GM19238 (cell line): Measurements from ENCODE around the gene RPL29.

Experiments
- DNase-seq: peaks from one replicate; pipeline ENCODE4 v3.0.0; 2011; ENCODE audit warnings: low spot score; ENCODE audit not compliant: insufficient read length

RPL29 gene

GRCh38 chr3:51966016-51966415 lies 29.7 kb downstream of the RPL29 start:
- no peak for DNase-seq

DNA sequence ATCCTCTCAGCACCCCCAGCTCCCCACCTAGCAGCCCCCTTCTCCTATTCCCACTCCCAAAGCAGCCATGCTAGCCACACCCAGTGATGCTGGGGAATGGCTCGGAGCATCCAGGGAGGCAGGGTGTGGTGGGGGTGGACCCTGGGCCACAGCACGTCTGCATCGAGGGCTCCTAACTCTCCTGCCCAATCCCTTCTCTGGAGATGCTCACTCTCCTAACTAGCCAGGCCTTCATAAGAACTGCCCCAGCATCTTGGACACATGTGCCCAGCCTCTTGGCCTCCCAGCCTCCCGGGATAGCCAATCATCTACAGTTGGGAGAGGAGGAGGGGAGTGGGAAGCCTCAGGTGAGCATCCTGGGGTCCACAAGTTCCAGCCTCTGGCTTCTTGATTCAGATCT lies 31.2 kb downstream of the RPL29 start:
- no peak for DNase-seq

DNA sequence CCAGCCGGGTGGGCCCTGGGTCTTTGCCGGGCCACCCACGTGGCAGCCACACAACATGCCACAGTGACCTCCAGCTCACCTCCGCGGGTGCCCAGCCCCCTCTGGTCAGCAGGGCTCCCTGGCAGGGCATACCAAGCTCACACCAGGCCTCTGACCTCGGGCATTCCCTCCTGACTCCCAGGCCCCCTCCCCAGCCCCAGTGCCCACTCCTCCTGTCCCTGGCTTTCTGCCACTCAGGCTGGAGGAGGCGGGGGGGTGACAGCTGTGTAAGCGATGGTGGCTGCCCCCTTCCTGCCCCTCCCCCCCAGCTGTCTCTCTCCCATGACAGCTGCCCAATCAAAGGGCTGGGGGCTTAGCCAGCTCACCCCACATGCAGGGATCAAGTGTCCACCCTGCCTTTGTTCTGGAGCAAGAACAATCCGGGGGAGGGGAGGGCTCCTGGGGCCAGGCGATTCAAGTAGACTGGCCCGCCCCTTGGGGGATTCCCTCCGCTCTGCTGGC lies 31.7 kb downstream of the RPL29 start:
- no peak for DNase-seq

GRCh38 chr3:51962854-51963530 lies 32.7 kb downstream of the RPL29 start:
- no peak for DNase-seq

GRCh38 chr3:51961602-51962569 lies 33.8 kb downstream of the RPL29 start:
- no peak for DNase-seq

DNA sequence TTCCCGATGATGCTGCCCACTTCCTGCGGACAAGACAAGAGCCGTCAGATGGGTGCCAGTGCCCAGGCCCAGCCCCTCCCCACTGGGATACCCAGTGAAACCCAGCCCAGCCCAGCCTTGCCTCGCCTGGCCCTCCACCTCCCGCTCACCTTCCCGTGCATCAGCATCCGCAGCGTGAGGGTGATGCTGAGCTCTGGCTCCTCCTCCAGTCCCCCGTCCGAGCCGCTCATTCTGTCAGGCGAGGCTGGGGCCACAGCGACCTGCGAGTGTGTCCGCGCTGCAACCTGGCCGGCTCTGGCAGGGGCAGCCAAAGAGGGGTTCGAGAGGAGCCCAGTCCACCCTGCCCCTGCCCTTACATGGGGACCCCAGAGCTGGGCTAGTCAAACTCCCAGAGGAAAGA lies 34.7 kb downstream of the RPL29 start:
- DNase-seq: no peak

GRCh38 chr3:51960386-51960785 lies 35.3 kb downstream of the RPL29 start:
- DNase-seq: no peak

GRCh38 chr3:51959651-51960050 lies 36.0 kb downstream of the RPL29 start:
- DNase-seq: no peak

DNA sequence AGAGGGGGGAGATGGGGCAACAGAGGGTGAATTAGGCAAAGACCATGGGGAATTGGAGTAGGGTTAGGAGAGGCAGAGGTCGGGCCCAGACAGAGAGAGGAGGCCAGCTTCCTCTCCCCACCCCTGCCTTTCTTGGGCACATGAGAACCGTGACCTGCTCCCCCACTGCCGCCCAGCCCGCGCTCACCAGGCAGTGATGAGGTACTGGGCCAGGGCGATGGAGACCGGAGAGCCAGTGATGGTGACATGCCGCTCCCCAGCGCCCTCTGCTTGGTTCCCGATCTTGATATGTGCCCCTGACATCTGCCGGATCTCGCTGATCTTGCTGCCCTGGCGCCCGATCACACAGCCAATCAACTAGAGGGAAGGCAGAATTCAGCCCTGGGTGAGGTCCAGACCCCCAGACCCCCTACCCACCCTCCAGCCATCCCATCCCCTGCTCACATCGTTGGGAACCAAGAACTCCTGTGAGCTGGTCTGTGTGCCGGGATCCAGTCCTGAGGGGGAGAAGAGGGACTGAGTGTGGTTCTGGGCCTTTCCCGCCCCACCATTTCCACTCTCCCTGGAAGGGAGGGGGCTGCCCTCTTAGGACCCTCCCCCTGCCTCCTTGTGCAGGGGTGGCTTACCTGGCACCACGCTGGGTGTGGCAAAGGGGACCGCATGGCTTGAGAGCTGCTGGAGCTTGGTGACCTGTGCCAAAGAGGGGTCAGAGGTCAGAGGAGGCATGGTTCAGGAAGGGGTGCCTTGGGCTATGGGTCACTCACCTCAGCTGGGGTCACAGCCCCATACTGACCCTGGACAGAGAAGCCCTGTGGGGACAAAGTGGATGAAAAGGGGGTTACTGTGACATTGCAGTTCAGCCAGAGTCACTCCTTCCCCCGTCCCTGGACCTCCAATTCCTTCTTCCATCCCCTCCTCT lies 36.8 kb downstream of the RPL29 start:
- no peak for DNase-seq

DNA sequence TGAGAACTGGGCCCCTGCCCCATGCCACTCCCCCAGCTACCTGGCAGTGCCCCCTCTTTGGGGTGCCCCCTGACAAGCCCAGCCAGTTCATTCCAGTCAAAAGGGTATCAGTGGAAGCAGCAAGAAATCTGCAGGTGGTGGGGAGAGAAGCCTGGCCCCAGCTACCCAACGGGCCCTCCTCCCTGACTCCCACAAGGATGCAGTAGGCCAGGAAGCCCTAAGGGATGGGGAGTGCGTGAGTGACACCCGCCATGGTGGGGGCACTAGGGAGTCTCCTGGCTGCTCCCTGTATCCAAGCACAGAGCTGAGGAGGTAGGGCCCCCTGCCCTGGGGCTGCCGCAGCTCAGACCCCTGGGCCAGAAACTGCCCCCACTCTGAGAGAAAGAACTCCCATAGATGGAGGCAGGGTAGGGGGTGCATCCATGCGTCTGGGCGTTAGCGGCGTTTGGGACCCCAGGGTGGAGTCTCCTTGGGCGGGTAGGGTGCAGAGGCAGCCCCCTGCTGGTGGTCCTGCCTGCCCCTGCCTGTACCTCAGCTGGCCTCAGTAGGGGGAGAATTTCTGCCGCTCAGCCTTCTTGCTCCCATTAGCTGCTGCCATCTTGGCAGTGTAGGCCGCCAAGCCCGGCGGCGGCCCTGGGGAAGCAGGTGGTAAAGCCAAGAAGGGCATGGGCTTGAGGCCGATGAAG lies 38.0 kb downstream of the RPL29 start:
- DNase-seq: no peak

DNA sequence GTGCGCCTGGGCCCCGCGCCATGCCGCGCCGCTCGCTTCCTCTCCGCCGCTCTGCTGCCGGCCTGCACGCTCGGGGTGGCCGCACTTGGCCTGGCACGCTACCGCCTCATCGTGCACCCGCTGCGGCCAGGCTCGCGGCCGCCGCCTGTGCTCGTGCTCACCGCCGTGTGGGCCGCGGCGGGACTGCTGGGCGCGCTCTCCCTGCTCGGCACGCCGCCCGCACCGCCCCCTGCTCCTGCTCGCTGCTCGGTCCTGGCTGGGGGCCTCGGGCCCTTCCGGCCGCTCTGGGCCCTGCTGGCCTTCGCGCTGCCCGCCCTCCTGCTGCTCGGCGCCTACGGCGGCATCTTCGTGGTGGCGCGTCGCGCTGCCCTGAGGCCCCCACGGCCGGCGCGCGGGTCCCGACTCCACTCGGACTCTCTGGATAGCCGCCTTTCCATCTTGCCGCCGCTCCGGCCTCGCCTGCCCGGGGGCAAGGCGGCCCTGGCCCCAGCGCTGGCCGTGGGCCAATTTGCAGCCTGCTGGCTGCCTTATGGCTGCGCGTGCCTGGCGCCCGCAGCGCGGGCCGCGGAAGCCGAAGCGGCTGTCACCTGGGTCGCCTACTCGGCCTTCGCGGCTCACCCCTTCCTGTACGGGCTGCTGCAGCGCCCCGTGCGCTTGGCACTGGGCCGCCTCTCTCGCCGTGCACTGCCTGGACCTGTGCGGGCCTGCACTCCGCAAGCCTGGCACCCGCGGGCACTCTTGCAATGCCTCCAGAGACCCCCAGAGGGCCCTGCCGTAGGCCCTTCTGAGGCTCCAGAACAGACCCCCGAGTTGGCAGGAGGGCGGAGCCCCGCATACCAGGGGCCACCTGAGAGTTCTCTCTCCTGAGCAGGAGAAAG lies 39.6 kb downstream of the RPL29 start:
- DNase-seq: peak; percentile 42

GRCh38 chr3:51955175-51955892 lies 40.4 kb downstream of the RPL29 start, which contains the start of gene GPR62:
TSS of gene GPR62 (plus strand) at chr3:51955381. CDS start at chr3:51955653, 272 bp downstream.
- no peak for DNase-seq

GRCh38 chr3:51954713-51955112 lies 41.0 kb downstream of the RPL29 start:
- DNase-seq: no peak

- DNase-seq: no peak
These were observed 41.6 kb downstream of the RPL29 start for GRCh38 chr3:51954105-51954504.

DNA sequence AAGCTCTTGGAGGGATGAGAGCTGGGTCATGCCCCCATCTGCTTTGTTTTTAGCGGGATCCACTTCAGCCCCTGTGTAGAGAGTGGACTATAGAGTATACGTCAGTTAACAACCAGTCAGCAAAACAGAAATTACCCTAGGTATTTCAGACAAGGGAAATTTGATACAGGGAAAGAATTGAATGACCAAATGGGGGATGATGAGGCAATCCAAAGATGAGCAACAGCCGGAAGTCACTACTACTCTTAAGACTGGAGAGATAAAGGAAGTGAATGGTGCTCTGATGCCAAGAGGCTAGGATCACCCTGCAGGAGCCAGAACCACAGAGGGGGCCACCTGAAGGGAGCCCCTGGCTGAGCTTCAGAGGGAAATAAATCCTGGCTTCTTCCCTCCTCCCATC lies 42.2 kb downstream of the RPL29 start:
- DNase-seq: no peak

DNA sequence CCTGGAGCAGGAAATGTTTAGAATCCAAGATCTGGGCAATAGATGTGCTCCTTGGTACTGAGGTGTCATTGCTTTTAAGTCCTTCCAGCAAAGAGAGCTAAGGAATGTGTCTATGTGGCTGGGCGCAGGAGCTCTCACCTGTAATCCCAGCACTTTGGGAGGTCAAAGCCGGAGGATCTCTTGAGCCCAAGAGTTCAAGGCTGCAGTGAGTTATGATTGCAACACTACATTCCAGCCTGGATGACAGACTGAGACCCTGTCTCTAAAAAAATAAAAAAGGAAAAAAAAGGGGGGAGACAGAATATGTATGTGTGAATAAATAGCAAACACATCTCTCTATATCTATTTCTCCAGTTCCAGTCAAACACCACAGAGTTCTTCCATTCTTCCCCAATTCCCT lies 44.8 kb downstream of the RPL29 start:
- DNase-seq: no peak

DNA sequence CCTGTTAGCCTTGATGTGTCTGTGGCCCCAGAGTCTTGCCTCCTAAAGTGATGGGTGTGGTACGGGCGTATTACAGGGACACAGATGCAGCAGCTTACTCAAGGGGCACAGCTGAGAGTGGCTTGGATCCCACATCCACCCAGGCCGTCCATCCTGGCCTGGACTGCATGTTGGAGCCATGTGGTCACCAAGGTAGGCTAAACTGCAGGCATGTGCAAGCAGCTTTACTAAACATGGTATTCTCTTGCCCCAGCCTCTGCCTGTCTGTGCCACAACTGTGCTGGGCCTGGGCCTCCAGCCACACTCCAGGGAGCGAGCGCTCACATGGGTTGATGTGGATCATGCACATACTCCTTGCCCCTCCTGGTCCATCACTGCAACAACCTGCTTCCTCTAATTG lies 46.6 kb downstream of the RPL29 start:
- no peak for DNase-seq

DNA sequence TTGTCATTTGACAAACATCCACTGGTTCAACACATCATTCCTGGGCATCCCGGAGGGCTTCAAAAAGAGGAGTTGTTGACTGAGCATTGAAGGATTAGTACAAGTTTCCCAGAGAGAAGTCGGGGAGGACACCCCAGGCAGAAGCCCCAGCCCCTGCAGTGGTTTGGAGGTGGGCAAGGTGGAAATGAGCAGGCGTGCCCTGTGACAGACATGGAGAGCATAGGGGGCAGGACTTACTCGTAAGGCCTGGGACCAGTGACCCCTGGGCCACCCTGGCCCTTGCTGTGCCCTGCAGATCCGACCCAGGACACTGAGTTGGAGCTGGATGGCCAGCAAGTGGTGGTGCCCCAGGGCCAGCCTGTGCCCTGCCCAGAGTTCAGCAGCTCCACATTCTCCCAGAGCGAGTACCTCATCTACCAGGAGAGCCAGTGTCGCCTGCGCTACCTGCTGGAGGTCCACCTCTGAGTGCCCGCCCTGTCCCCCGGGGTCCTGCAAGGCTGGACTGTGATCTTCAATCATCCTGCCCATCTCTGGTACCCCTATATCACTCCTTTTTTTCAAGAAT lies 47.6 kb downstream of the RPL29 start:
- DNase-seq: no peak
